Loucy (cell line): ENCODE data around the gene EPB41L2.

Source experiments
- H2AFZ ChIP-seq: fragments of 200-600 bp; sonication (generic); 2 replicates; pipeline ENCODE4 v1.6.0; 2016; ENCODE audit warnings: antibody characterized with exemption, mild to moderate bottlenecking, low read length, moderate library complexity
- H3F3A ChIP-seq: fragments of 200-600 bp; 2 replicates; pipeline ENCODE4 v1.6.0; 2016; ENCODE audit warnings: antibody characterized with exemption, low read depth, mild to moderate bottlenecking
- H3K27me3 ChIP-seq: fragments of 200-600 bp; sonication (generic); 2 replicates; pipeline ENCODE4 v1.6.1; 2014; ENCODE audit warnings: low read length, mild to moderate bottlenecking; ENCODE audit not compliant: insufficient read depth, poor library complexity, severe bottlenecking
- H3K36me3 ChIP-seq: fragments of 200-600 bp; sonication (generic); 2 replicates; pipeline ENCODE4 v1.6.1; 2016; ENCODE audit warnings: low read length; ENCODE audit not compliant: insufficient read depth
- H3K4me1 ChIP-seq: fragments of 200-600 bp; sonication (generic); 2 replicates; pipeline ENCODE4 v1.5.1; 2014; ENCODE audit warnings: low read length, mild to moderate bottlenecking; ENCODE audit not compliant: insufficient read depth, poor library complexity, severe bottlenecking
- H3K4me2 ChIP-seq: fragments of 200-600 bp; sonication (generic); 2 replicates; pipeline ENCODE4 v1.6.0; 2014; ENCODE audit warnings: antibody characterized with exemption, low read length, low read depth, mild to moderate bottlenecking; ENCODE audit not compliant: poor library complexity, severe bottlenecking
- H3K4me3 ChIP-seq: fragments of 200-600 bp; sonication (generic); 2 replicates; pipeline ENCODE4 v1.5.1; 2014; ENCODE audit warnings: low read length, mild to moderate bottlenecking, mixed read lengths; ENCODE audit not compliant: poor library complexity, severe bottlenecking
- H3K79me2 ChIP-seq: fragments of 200-600 bp; sonication (generic); 2 replicates; pipeline ENCODE4 v1.6.1; 2014; ENCODE audit warnings: low read length; ENCODE audit not compliant: insufficient read depth
- H3K9ac ChIP-seq: fragments of 200-600 bp; sonication (generic); 2 replicates; pipeline ENCODE4 v1.6.0; 2014; ENCODE audit warnings: mild to moderate bottlenecking, low read depth, low read length, moderate library complexity; ENCODE audit not compliant: poor library complexity, severe bottlenecking
- H3K9me2 ChIP-seq: fragments of 200-600 bp; sonication (generic); replicated peaks from 2 replicates; pipeline ENCODE4 v1.6.1; 2016; ENCODE audit warnings: low read depth, low read length, mixed read lengths
- H3K9me3 ChIP-seq: fragments of 200-600 bp; sonication (generic); 2 replicates; pipeline ENCODE4 v1.6.1; 2014; ENCODE audit warnings: mild to moderate bottlenecking, antibody characterized with exemption, low read length, low read depth; ENCODE audit not compliant: insufficient read depth
- H4K20me1 ChIP-seq: fragments of 200-600 bp; sonication (generic); 2 replicates; pipeline ENCODE4 v1.6.0; 2014; ENCODE audit warnings: antibody characterized with exemption, low read length, mild to moderate bottlenecking; ENCODE audit not compliant: insufficient read depth, poor library complexity, severe bottlenecking
- CTCF ChIP-seq: fragments of 200-600 bp; sonication (generic); conservative IDR thresholded peaks from 2 replicates; pipeline ENCODE4 v1.5.1; 2014; ENCODE audit warnings: mild to moderate bottlenecking, antibody characterized with exemption, low read length
- EZH2phosphoT487 ChIP-seq: fragments of 200-600 bp; IDR thresholded peaks from 2 replicates; pipeline ENCODE4 v1.6.1; 2018; ENCODE audit warnings: antibody characterized with exemption, mild to moderate bottlenecking, moderate library complexity, borderline replicate concordance

EPB41L2 gene

GRCh38 chr6:130964289-130964688 is 98.8 kb downstream of the EPB41L2 start:
- Histone ChIP-seq H3F3A (no peaks in the 10 kb centered on the region), H3K9ac (no peak overlapping the region), H3K4me1 (peaks cover 20% of the 10 kb centered on the region), H3K27me3 (no peaks in the 10 kb centered on the region), H3K36me3 (no peaks in the 10 kb centered on the region), H3K9me2 (no peaks in the 10 kb centered on the region), H4K20me1 (peaks cover 6% of the 10 kb centered on the region), H3K4me3 (no peak overlapping the region), H3K79me2 (peaks cover 94% of the 10 kb centered on the region), H2AFZ (no peak overlapping the region), H3K9me3 (no peaks in the 10 kb centered on the region), H3K4me2 (no peak overlapping the region)
- TF ChIP-seq EZH2phosphoT487 (no peak), CTCF (no peak)

- H3K4me2 ChIP-seq: no peak overlapping the region
- H3K9me2 ChIP-seq: no peaks in the 10 kb centered on the region
- H3K9me3 ChIP-seq: no peaks in the 10 kb centered on the region
- no peak overlapping the region for H2AFZ ChIP-seq
- peaks cover 93% of the 10 kb centered on the region for H3K79me2 ChIP-seq
- no peaks in the 10 kb centered on the region for H3K27me3 ChIP-seq
- H4K20me1 ChIP-seq: peaks cover 6% of the 10 kb centered on the region
- no peaks in the 10 kb centered on the region for H3K36me3 ChIP-seq
- no peaks in the 10 kb centered on the region for H3F3A ChIP-seq
- H3K4me3 ChIP-seq: no peak overlapping the region
- H3K9ac ChIP-seq: no peak overlapping the region
- H3K4me1 ChIP-seq: peaks cover 20% of the 10 kb centered on the region
- TF ChIP-seq EZH2phosphoT487 (no peak), CTCF (no peak)
Observed at GRCh38 chr6:130962966-130963365, 100.1 kb downstream of the EPB41L2 start.

- H3K9me3 ChIP-seq: no peaks in the 10 kb centered on the region
- peaks cover 2% of the 10 kb centered on the region; the same call in 1 of the 2 replicates for H3K36me3 ChIP-seq
- peaks cover 89% of the 10 kb centered on the region for H3K79me2 ChIP-seq
- peaks cover 12% of the 10 kb centered on the region for H3K4me1 ChIP-seq
- H3K4me2 ChIP-seq: no peak overlapping the region
- TF ChIP-seq EZH2phosphoT487: no peak
- TF ChIP-seq CTCF: no peak
- no peaks in the 10 kb centered on the region for H3K27me3 ChIP-seq
- no peak overlapping the region for H3K9ac ChIP-seq
- no peaks in the 10 kb centered on the region for H3K9me2 ChIP-seq
- no peak overlapping the region for H3K4me3 ChIP-seq
- H2AFZ ChIP-seq: no peak overlapping the region
- no peaks in the 10 kb centered on the region for H3F3A ChIP-seq
- H4K20me1 ChIP-seq: peaks cover 6% of the 10 kb centered on the region
Observed at GRCh38 chr6:130961148-130961547, 101.9 kb downstream of the EPB41L2 start.
